ENCODE data around the gene CERS4.
"Not testable (repeated sequence)": the region's sequence is repeated elsewhere in the genome, so short reads cannot be mapped to it uniquely, and the experiment has no call there.

The CERS4 gene, protein sequence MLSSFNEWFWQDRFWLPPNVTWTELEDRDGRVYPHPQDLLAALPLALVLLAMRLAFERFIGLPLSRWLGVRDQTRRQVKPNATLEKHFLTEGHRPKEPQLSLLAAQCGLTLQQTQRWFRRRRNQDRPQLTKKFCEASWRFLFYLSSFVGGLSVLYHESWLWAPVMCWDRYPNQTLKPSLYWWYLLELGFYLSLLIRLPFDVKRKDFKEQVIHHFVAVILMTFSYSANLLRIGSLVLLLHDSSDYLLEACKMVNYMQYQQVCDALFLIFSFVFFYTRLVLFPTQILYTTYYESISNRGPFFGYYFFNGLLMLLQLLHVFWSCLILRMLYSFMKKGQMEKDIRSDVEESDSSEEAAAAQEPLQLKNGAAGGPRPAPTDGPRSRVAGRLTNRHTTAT

DNA sequence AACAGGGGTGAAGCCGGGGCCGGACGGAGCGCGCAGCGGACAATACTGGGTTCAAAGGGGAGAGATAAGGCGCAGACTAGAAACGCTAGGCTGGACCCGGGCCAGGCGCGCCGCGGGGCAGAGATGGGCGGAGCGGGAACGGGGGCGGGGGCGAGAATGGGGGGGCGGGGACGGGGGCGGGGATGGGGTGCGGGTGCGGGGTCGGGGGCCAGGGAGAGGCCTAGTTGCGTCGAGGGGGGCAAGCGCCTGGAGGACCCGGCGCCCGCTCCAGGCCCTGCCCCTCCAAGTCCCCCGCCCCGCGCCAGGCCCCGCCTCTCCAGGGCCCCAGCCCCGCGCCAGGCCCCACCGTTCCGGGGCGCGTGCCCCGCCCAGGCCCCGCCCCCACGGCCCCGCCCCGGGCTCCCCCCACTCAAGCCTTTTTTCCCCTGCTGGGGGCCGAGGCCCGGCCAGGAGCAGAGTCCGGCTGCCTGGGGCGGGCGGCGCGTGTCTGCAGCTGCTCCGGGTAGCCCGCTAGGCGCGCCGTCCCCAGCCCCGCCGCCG, at the start of gene CERS4:
CERS4 (plus strand) TSS at position 449 of the 540 bp plus-strand sequence. CDS start 41,707 bp downstream, outside the sequence.
- DNase-seq: no peak

DNA sequence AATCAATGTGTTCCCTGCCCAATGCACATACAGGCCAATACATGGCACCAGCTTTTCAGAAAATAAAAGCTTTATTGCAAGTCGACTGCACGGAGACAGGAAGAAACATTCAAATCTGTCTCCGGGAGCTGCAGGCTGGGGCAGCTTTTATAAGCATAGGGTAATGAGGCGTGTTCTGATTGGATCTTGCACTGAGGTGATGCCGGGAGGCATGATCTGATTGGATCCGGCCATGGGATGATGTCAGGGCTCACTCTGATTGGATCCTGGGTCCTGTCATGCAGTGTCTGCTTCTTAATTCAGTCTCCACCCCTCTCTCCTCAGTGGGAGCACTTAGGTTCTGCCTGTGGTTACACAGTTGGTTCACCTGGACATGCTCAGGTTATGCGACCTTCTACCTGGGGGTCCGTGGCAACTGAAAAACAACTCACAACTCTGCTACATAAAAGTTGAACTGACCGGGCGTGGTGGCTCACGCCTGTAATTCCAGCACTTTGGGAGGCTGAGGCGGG, 48.0 kb upstream of the CERS4 start:
- DNase-seq: peak in 1 of 2 donors; percentile 8

DNA sequence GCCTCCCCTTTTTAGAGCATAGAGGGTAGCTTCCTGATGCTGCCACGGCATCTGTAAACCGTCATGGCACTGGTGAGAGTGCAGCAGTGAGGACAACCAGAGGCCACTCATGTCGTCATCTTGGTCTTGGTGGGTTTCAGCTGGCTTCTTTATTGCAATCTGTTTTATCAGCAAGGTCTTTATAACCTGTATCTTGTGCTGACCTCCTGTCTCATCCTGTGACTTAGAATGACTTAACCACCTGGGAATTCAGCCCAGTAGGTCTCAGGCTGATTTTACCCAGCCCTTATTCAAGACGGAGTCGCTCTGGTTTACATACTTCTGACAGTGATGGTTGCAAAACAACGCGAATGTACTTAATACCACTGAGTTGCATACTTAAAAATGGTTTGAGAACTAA, 45.4 kb upstream of the CERS4 start:
- DNase-seq: no peak

DNA sequence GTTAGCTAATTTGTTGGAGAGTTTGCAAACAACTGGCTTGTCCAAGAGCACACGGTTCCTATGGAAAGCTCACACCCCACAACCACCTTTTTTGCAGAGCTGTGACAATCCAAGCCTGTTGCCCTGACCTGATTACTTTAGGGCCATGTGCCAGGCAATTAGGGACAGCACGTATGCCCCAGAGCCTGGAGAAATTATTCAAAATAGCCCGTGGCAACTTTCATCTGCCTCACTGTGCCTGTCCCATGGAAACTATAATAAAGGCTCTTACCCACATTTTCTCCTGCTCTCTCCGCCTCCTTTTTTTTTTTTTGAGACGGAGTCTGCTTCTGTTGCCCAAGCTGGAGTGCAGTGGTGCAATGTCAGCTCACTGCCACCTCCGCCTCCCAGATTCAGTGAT, 41.2 kb upstream of the CERS4 start:
- no peak for DNase-seq

DNA sequence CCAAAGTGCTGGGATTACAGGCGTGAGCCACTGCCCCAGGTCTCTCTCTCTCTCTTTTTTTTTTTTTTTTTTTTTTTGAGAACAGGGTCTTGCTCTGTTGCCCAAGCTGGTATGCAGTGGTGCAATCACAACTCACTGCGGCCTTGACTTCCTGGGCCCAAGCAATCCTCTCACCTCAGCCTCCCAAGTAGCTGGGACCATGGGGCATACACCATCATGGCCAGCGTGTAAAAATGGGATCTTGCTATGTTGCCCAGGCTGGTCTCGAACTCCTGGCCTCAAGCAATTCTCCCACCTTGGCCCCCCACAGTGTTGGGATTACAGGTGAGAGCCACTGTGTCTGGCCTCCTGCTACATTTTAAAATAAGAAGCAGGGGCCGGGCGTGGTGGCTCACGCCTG, 40.6 kb upstream of the CERS4 start:
- no peak for DNase-seq

DNA sequence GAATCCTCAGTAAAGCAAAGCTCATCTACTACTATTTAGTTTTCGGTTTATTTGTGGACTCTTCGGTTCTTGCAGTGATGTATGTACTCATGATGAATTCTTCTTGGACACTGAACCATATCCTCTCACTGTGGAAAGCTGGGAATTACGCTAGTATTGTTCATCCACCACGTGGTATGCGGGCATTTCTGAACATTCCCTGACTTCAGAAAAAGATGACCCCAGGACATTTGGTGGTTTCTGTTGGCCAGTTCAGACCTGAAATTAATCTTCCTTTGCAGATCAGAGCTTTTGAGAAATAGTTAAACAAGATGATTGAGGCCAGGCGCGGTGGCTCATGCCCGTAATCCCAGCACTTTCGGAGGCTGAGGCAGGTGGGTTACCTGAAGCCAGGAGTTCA, 34.5 kb upstream of the CERS4 start:
- DNase-seq: no peak

DNA sequence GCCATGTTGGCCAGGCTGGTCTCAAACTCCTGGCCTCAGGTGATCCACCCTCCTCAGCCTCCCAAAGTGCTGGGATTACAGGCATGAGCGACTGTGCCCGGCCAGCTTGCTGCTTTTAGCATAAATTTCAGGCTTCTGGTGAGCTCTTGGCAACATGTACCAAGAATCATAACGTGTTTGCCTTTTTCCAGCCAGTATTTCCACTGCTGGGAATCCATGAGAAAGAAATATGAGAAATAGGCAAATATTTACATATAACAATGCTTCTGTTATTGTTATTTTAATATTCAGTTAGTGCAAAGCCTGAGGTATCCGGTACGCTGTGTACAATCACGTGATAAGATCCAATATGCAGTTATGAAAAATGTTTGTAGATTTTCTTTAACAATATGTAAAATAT, 29.2 kb upstream of the CERS4 start:
- DNase-seq: no peak

DNA sequence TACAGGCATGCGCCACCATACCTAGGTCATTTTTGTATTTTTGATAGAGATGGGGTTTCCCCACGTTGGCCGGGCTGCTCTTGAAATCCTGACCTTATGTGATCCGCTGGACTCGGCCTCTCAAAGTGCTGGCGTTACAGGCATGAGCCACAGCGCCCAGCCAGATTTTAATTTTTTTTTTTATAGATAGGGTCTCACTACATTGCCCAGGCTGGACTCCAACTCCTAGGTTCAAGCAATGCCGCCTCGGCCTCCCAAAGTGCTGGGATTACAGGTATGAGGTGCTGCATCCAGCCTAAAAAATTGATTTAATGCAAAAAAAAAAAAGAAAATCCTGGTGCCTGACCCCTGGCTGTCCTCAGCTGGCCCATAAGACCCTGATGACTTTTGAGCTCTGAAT, 24.9 kb upstream of the CERS4 start:
- no peak for DNase-seq

DNA sequence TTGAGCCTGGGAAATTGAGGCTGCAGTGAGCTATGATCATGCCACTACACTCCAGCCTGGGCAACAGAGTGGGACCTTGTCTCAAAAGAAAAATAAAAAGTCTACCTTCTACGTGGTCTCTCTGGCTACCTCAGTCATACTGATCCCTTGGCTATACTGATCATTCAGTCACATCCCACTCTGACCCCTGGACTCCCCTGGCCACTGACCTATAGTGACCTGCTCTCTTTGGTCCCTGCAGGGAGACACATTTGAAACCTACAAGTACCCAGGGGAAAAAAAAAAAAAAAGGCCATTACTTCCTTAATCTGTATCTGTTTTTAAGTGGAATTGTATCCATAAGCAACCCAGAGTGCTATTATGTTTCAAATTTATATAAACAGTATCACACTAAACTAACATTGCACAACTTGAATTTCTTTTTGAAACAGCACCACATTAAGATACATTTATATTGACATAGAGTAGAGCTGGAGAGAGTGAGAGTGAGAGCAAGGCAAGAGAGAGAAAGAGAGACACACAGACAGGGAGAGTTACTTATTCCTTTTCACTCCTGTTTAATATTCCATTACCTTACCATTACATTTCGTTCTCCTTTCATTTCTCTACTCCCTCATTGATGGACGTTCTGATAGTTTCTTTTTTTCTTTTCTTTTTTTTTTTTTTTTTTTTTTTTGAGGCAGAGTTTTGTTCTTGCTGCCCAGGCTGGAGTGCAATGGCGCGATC, 23.7 kb upstream of the CERS4 start:
- no peak for DNase-seq

DNA sequence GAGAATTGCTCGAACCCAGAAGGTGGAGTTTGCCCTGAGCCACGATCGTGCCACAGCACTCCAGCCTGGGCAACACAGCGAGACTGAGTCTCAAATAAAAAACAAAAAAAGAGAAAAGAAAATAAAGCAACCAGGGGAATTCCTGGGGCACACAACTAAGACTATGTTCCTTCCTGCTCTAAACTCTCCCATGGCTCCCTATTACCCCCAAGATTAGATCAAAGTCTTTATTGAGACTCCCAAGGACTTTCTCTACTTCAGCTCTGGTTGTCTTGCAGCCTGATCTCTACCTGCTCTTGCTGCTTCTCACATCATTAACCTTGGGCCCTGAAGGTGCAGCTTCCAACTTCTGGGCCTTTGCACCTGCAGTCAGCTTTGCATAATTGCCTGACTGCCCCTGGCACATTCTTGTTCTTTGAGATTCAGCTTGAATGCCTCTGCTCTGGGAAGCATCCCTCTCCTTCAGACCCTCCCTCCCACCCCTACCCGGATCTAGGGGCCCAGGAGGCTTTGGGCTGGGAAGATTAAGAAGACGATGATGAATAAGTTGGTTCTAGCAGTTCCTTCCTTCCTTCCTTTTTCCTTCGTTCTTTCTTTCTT, 16.8 kb upstream of the CERS4 start:
- DNase-seq: no peak

DNA sequence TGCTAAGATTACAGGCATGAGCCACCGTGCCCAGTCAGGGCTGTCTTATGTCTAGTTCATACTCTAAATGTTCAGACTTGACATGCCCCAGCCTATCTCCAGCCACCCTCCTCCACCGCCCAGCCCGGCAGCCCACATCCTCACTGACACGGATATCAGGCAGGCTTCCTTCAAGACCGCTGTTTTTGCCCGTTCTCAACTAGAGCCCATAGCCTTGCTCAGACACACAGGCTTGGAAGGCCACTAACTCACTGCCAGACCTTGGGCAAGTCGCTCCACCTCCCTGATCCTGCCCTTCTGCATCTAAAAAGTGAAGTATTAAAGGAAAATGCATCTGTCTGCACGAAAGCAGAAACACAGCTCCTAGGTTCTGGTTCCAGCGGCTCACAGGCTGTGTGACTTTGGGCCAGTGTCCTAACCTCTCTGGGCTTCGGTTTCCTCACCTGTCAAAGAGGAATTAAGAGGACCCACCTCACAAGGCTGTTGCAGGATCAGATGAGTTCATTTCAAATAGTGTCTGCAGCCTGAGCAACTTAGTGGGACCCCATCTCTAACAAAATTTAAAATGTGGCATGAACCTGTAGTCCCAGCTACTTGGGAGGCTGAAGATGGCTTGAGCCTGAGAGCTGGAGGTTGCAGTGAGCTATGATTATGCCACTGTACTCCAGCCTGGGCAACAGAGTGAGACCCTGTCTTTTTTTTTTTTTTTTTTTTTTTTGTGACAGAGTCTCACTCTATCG, 14.5 kb upstream of the CERS4 start:
- DNase-seq: peak; percentile 33 to 40

DNA sequence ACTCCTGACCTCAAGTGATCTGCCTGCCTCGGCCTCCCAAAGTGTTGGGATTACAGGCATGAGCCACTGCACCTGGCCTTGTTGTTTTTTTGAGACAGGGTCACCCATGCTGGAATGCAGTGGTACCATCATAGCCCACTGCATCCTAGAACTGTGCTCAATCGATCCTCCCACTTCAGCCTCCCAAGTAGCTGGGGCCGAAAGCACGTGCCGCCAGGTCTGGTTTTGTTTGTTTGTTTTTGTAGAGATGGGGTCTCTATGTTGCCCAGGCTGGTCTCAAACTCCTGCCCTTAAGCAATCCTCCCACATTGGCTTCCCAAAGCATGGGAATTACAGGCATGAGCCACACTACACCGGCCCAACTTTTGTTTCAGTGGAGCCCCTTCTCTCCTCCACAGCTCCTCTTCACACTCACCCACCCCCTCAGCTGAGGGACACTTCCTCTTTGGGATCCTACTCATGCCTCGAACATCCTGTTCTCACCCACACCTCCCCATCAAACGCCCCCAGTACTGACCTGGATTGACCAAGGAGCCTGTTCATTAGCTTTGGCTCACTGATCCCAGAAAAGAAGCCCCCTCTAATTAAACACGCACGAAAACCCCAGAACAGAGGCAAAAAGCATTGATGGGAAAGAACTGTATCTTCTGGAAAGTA, 12.8 kb upstream of the CERS4 start:
- peak; percentile 61 to 81 for DNase-seq

DNA sequence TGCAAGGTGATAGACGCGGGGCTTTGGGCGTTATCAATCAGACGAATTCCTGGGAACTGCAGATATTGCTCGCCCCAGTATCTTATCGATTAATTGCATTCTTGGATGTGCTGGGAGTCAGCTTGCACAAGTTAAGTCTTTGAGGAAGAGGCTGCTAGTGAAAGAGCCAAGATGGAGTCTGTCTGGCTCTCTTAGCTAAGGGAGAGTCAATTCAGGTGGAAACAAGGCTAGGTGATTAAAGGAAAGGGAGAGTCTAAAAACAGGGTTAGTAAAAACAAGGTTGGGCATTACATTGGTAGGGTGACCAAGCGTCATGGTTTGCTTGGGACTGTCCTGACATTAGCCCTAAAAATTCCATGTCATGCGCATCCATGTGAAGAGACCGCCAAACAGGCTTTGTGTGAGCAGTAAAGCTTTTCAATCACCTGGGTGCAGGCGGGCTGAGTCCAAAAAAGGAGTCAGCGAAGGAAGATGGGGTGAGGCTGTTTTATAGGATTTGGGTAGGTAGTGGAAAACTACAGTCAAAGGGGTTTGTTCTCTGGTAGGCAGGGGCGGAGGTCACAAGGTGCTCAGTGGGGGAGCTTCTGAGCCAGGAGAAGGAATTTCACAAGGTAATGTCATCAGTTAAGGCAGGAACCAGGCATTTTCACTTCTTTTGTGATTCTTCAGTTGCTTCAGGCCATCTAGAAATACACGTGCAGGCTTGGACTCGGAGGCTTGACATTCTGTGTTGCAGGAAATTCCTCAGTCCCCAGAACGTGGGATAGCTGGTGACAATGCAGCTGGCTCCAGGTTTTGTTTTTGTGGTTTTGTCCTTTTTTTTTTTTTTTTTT, 5.7 kb upstream of the CERS4 start:
- DNase-seq: not testable (repeated sequence)

DNA sequence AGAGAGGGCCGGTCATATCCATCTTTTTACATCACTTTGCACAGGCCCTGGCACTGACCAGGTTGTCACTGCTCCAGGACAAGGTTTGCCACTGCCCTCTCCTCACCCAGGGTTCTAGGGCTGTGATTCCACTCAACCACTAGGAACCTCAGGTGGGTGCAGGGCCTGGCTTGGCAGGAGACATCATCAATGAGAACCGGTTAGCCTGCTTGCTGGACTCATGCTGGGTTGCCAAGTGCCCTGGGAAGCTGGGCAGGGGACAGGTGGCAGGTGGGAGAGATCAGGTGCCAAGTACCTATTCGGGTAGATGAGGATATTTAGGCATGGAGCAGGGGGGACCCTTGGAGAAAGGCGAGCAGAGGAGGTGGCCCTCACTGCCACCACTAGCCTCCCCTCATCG, 4.2 kb upstream of the CERS4 start:
- DNase-seq: no peak

DNA sequence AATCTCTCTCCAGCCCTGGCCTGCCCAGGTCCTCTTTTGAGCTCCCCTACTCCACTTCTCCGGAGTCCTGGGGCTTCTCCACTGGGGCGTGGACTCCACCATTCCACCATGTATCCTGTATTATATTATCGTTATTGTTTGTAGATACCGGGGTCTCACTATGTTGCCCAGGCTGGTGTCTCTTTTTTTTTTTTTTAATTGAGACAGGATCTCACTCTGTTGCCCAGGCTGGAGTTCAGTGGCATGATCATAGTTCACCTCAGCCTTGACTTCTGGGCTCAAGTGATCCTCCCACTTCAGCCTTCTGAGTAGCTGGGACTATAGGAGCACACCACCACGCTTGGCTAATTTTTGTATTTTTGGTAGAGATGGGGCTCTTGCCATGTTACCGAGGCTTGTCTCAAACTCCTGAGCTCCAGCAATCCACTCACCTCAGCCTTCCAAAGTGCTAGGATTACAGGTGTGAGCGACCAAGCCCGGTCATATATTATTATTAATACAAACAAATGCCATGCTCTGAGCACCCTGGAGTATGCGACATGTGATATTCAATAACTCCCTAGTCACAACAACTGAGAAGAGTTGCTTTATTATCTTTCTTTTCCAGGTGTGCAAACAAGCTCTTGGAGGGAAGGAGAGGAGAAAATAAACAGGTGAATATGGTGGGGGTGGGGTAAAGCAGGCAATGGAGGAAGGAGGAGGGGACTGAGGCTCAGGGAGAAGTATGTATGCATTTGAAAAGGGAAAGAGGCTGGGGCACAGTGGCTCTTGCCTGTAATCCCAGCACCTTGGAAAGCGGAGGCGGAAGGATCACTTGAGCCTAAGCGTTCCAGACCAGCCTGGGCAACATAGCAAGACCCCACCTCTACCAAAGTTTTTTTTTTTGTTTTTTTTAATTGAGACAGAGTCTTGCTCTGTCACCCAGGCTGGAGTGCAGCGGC, 2.8 kb upstream of the CERS4 start:
- DNase-seq: no peak

DNA sequence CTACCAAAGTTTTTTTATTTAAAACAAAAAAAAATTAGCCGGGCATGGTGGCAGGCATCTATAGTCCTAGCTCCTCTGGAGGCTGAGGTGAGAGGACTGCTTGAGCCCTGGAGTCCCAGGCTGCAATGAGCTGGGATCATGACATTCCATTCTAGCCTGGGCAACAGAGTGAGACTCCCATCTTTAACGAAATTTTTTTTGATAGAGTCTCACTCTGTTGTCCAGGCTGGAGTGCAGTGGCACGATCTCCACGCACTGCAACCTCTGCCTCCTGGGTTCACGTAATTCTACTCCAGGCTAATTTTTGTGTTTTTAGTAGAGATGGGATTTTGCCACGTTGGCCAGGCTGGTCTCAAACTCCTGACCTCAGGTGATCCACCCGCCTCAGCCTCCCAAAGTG, 1.8 kb upstream of the CERS4 start:
- DNase-seq: not testable (repeated sequence)

DNA sequence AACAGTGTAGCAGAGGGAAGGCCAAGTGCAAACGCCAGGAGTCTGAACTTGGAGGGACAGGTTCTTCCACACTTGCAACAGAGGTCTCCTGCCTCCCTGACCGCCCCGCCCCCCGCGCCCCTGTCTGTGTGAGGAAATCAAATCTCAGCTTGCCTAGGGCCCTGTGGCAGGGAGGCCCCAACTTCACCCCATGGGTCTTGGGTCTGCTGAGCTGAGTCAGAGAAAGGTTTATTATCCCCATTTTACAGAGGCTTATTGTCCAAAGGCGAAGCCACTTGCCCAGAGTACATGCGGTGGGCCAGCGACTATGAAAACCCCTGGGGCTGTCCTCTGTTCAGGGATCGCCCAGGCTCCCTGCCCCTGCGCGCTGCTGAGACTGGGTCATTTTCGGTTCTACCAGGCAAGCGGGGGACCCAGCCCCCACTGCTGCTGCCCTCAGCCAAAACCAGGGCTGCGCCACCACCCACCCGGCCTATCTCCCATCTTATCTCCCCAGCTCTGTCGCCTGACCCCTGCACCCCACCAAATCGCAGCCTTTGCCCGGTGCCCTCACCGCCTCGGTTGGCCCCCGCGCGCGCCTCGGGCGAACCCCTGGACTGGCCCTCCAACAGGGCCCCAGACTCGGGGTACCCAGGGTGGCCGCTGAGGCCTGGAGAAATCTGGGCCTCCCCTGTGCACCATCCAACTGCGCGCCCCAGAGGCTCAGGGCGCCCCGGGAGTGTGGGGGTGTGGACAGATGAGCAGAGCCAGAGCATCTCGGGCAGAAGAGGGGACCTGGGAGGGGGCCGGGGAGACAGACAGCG, 850 bp upstream of the CERS4 start:
- no peak for DNase-seq

DNA sequence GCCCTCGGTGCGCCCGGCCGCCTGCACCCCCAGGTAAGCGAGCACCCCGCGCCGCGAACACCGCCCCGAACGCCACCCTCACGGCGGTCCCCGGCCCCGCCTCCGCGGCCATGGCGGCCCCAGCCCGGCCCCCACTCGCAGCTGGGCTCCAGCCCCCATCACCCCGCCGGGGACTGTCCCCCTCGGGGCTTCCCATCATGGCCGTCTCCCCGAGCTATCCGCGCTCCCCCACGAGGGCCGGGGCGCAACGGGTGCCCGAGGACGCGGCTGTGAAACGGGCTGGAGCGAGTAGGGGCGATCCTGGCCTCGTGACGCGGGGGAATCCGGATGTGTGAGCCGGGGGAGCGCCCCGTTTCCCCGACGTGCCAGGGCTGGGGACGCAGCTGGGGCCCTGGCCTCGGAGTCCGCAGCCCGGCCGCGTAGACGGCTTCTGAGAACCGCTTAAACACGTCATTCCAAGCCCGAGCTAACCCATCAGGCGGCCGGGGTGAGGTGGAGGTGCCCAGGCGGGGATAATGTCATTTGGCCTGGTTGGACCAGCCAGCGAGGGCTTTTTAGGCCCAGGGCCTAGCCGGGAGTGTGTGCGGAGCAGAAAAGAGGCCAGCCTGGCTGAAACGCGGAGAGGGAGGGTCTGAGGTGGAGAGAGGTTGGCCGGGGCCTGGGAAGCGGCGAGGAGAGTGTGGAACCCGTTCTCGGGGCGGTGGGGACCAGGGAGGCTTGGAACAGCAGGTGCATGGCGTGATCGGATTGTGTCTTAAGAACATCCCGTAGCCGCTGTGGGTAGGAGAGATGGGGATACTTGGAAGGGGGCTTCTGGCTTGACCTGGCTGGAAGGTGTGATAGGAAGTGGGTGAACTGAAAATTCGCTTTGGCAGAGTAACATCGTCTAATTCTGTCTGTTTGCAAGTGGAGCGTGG, 550 bp downstream of the CERS4 start:
- no peak for DNase-seq

Measured in inflammatory macrophage treated with lipopolysaccharide for 1 hour (primary cell).